ENCODE measurements around the gene BLACAT1.

The BLACAT1 gene

DNA sequence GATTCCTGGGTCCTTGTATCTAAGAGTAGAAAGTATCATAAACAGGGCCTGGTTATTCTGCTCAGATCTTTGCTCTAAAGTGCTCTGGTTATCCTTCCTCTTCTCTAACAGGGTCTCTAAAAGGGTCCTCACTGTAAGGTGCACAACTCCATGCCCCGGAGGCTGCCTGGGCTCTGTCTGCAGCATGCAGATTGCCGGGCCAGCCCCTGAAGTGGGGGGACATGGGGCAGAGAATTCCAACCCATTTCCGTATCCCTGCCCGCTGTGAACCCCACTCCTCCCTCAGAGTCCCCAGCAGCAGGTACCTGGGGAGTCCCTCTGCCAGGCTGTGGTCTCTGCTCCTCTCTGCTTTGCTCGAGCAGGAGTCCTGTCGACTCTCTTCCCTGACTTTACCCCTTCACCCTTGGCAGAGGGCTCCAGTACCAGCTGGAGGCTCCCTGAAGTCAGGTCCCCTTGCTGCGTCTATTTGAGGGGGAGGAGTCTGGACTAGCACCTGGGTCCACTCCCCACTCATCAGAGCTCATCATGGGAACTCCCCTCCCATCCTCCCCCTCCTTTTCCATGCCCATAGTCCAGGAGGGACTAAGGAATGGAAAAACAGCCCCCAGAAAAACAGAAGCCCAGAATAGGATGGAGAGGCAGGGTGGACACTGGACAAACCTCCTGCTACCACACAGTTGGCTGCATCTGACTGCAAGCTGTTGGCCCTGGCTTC, 12.1 kb downstream of the BLACAT1 start:
- H3K9ac ChIP-seq (ENCODE audit: low read depth, low read length): no peak overlapping the region
- no peak overlapping the region for H3K4me2 ChIP-seq (ENCODE audit: low read length)
- peaks cover 77% of the 10 kb centered on the region for H3K27me3 ChIP-seq (ENCODE audit: control insufficient read depth, insufficient read depth, low read length)
- no peak overlapping the region for H3K4me3 ChIP-seq (ENCODE audit: low read length)
- H3K4me1 ChIP-seq (ENCODE audit: control insufficient read depth, insufficient read depth, low read length): no peaks in the 10 kb centered on the region
- H3K9me3 ChIP-seq (replicated peaks; ENCODE audit: low read length): no peaks in the 10 kb centered on the region
- H3K36me3 ChIP-seq (ENCODE audit: insufficient read depth, low read length): no peaks in the 10 kb centered on the region

DNA sequence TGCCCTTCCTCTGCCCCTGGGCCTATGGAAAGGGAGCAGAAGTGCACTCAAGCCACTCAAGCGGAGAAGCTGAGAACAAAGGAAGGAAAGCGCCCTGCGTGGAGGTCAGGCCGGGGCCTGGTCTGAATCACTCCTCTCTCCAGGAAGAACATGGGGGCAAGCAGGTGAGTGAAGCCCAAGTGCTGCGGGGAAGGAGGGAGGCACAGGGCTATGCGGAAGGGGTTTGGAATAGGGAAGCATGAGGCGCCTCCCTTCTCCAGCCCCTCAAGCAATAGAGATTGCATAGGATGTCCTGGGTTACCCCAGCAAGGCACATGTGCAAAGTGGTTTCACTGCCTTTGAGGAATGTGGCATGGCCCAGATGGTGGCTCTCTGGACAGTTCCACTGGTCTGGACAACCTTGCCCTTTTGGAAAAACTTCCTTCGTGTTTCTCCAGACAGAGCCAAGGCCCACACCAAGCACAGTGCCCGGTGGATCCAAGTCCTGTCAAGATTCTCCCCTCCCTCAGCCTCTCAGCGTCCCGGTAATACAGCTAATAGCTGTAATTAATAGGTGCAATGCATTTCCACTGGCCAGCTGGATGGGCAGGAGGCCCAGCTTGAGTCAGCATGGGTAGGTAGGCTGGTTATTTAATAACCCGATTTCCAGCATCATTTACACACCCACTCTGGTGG, 13.7 kb downstream of the BLACAT1 start:
- H3K9ac ChIP-seq (ENCODE audit: low read depth, low read length): no peak overlapping the region
- H3K36me3 ChIP-seq (ENCODE audit: insufficient read depth, low read length): no peaks in the 10 kb centered on the region
- no peaks in the 10 kb centered on the region for H3K9me3 ChIP-seq (replicated peaks; ENCODE audit: low read length)
- no peaks in the 10 kb centered on the region for H3K4me1 ChIP-seq (ENCODE audit: control insufficient read depth, insufficient read depth, low read length)
- H3K27me3 ChIP-seq (ENCODE audit: control insufficient read depth, insufficient read depth, low read length): peaks cover 87% of the 10 kb centered on the region
- H3K4me2 ChIP-seq (ENCODE audit: low read length): no peak overlapping the region
- H3K4me3 ChIP-seq (ENCODE audit: low read length): no peak overlapping the region

DNA sequence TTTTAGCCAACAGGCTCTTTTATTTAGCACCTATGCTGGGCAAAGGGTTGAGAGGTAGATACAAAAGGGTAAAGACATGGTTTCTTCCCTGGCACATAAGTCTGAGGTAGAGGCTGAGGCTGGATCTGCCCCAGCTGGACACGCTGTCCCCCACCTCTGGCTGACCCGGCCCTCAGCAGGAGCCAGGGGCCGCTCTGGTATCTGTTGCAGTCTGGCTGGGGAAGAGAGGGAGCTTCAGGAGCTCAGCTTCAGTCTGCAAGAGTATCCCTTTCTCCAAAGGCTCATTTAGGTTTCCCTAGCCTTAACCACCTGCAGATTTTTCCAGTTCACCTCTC, 14.2 kb downstream of the BLACAT1 start:
- no peaks in the 10 kb centered on the region for H3K4me1 ChIP-seq (ENCODE audit: control insufficient read depth, insufficient read depth, low read length)
- no peaks in the 10 kb centered on the region for H3K9me3 ChIP-seq (replicated peaks; ENCODE audit: low read length)
- H3K4me2 ChIP-seq (ENCODE audit: low read length): no peak overlapping the region
- no peaks in the 10 kb centered on the region for H3K36me3 ChIP-seq (ENCODE audit: insufficient read depth, low read length)
- H3K4me3 ChIP-seq (ENCODE audit: low read length): no peak overlapping the region
- no peak overlapping the region for H3K9ac ChIP-seq (ENCODE audit: low read depth, low read length)
- H3K27me3 ChIP-seq (ENCODE audit: control insufficient read depth, insufficient read depth, low read length): peaks cover 92% of the 10 kb centered on the region

DNA sequence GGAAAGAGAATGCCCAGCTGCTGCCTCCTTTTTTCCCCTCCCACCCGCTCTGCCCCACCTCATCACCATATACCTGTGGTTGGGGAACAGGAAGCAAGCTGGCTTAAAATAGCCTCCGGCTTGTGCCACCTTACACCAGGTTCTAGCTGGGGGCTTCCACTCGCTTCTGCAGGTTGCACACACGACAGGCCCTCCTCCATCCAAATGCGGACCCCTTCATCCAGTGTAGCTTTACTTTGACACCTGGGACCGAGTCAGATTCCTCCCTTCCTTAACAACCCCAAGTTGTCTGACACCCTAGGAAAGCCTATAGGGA, 14.6 kb downstream of the BLACAT1 start:
- Histone ChIP-seq H3K4me1 (ENCODE audit: control insufficient read depth, insufficient read depth, low read length) (no peaks in the 10 kb centered on the region), H3K27me3 (ENCODE audit: control insufficient read depth, insufficient read depth, low read length) (peaks cover 93% of the 10 kb centered on the region), H3K36me3 (ENCODE audit: insufficient read depth, low read length) (no peaks in the 10 kb centered on the region), H3K4me3 (ENCODE audit: low read length) (no peak overlapping the region), H3K9me3 (replicated peaks; ENCODE audit: low read length) (no peaks in the 10 kb centered on the region), H3K9ac (ENCODE audit: low read depth, low read length) (no peak overlapping the region), H3K4me2 (ENCODE audit: low read length) (no peak overlapping the region)

DNA sequence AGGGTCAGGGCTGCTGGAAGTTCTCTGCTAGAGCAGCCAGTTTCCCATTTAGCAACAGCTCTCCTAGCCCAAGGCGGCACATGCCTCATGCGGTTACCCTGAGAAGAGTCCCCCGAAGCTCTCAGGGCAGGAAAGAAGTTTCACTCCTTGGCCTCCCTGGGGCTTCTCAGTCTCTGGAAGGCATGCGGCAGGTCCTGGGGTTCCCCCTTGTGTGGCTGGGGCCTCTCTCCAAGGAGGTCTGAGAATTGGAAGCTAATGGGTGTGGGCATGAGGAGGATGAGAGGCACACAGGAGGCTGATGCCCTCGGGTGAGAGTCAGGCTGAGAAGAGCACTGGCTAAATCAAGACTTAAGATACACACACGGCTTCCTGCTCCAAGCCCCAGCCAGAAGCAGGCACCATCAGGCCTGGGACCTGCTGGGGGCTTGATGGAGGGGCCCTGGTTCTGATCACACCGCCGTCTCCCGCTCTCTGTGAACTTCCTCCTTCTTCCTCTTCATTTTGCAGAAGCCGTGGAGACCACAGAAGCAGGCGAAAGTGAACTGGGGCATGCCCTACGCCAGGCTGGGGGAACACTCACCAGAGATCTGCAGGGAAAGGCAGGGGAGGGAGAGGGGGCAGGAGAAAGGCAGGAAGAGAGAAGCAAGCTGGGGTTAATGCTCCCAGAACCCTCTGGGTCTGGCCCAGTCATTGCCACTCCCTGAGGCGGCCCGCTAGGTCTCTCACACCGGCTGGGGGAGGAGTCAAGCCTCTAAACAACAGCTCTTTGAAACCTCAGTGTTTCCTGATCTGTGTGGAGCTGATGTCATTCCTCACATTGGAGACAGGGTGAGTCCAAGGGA, 15.1 kb downstream of the BLACAT1 start:
- H3K36me3 ChIP-seq (ENCODE audit: insufficient read depth, low read length): no peaks in the 10 kb centered on the region
- H3K27me3 ChIP-seq (ENCODE audit: control insufficient read depth, insufficient read depth, low read length): peaks cover 96% of the 10 kb centered on the region
- no peak overlapping the region for H3K9ac ChIP-seq (ENCODE audit: low read depth, low read length)
- no peak overlapping the region for H3K4me2 ChIP-seq (ENCODE audit: low read length)
- no peak overlapping the region for H3K4me3 ChIP-seq (ENCODE audit: low read length)
- H3K9me3 ChIP-seq (replicated peaks; ENCODE audit: low read length): no peaks in the 10 kb centered on the region
- no peaks in the 10 kb centered on the region for H3K4me1 ChIP-seq (ENCODE audit: control insufficient read depth, insufficient read depth, low read length)

DNA sequence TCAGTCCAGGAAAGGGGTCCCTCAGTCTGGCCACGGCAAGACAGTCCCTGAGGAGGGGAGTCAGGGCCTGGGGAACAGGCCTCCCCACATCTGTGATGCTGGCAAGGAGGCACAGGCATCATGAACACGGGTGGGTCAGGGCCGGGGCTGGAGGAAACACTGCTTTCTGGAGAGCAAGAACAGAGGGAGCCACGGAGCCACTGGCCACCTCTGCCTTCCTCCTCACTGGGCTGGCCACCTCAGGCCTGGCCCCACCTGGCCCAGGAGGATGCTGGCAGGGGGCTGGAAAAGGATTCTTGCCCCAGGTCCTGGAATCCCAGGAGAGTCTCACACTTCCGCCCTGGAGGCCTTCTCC, 15.7 kb downstream of the BLACAT1 start:
- H3K4me3 ChIP-seq (ENCODE audit: low read length): no peak overlapping the region
- H3K4me2 ChIP-seq (ENCODE audit: low read length): no peak overlapping the region
- H3K4me1 ChIP-seq (ENCODE audit: control insufficient read depth, insufficient read depth, low read length): no peaks in the 10 kb centered on the region
- no peak overlapping the region for H3K9ac ChIP-seq (ENCODE audit: low read depth, low read length)
- H3K36me3 ChIP-seq (ENCODE audit: insufficient read depth, low read length): no peaks in the 10 kb centered on the region
- peaks cover 96% of the 10 kb centered on the region for H3K27me3 ChIP-seq (ENCODE audit: control insufficient read depth, insufficient read depth, low read length)
- H3K9me3 ChIP-seq (replicated peaks; ENCODE audit: low read length): no peaks in the 10 kb centered on the region

DNA sequence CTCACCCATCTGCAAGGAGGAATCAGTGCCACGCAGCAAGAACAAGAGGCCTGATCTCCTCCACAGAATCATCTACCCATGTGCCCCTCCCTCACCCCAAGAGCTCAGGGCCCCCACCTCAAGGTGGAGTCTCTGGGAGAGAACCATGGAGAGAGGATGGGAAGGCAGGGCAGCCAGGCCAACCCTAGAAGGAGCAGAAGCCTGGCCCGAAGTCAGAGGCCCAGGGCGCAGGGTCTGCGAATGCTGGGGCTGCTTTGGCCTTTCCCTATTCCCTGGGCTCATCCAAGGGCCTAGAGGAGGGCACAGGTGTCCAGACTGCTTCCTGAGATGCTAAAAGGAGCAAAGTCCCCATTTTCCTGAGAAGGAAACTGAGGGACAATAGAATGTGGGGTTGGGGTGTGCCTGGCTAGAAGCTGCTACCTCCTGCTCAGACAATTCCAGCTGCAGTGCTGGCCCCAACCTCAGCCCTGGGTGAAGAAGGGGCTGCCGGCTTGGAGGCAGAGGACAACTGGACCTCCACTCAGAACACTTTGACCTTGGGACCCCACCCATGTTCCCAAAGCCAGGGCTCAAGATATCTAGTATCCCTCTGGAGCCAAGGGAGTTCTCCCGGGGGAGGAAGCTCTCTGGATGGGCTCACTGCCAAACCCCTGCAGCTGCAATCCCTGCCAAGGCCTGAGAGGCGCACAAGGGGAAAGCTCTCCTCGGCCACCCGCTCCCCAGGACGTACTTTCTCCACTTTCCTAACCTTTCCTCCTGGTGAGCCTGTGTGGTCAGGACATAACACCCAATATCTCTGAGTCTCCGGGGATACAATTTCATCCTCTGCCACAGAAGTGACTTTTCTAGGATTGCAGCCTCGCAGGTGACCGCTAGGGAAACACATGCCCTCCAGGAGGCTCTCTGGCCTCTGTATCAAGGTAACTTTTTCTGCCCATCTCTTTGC, 17.4 kb downstream of the BLACAT1 start:
- Histone ChIP-seq H3K36me3 (ENCODE audit: insufficient read depth, low read length) (no peaks in the 10 kb centered on the region), H3K4me1 (ENCODE audit: control insufficient read depth, insufficient read depth, low read length) (no peaks in the 10 kb centered on the region), H3K4me3 (ENCODE audit: low read length) (no peak overlapping the region), H3K27me3 (ENCODE audit: control insufficient read depth, insufficient read depth, low read length) (peaks cover 93% of the 10 kb centered on the region), H3K4me2 (ENCODE audit: low read length) (no peak overlapping the region), H3K9ac (ENCODE audit: low read depth, low read length) (no peak overlapping the region), H3K9me3 (replicated peaks; ENCODE audit: low read length) (no peaks in the 10 kb centered on the region)

DNA sequence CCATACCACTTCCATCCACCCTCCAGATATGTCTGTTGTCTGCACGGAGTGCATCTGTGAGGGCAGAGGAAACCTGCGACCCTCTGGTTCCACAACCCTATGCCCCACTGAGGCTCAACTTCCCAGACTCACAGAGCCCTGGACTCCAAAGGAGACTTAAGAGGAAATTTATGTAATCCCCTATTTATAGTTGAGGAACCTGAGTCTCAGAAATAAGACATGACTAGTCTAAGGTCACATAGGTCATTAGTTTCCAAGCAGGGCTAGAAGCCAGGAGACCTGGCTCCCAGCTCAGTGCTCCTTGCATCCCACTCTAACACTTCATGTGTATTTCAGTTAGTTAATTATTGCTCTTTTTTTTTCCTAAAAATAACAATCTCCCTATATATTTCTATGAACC, 18.3 kb downstream of the BLACAT1 start:
- Histone ChIP-seq H3K9ac (ENCODE audit: low read depth, low read length) (no peak overlapping the region), H3K4me3 (ENCODE audit: low read length) (no peak overlapping the region), H3K4me2 (ENCODE audit: low read length) (no peak overlapping the region), H3K36me3 (ENCODE audit: insufficient read depth, low read length) (no peaks in the 10 kb centered on the region), H3K9me3 (replicated peaks; ENCODE audit: low read length) (no peaks in the 10 kb centered on the region), H3K27me3 (ENCODE audit: control insufficient read depth, insufficient read depth, low read length) (peaks cover 88% of the 10 kb centered on the region), H3K4me1 (ENCODE audit: control insufficient read depth, insufficient read depth, low read length) (no peaks in the 10 kb centered on the region)

DNA sequence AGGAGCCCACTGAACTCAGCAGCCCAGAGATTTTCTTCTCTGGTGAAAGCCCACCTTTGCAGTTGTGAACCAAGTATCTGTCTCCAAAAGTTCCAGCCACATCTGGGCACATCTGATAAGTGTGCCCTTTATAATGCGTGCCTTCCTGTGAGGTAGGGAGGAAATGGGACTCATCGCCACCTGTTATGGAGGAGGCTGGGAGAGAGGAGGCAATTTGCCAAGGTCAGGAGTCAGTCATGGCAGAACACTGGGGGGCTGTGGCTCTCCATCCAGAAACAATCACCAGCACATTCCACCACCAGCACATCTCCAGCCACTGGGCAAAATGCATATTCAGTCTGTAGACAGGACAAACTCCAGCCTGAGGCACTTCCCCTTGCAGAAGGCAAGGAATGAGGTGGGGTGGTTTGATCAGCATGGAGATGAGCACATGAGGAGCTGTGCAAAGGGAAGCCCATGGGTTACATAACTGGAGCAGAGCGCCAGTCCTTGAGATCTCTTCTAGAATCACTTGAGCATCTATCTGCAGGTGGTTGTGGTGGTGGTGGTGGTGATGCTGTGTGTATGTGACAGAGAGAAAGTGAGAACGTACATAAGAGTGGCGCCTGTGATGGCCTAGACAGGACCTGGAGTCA, 19.0 kb downstream of the BLACAT1 start:
- Histone ChIP-seq H3K4me2 (ENCODE audit: low read length) (no peak overlapping the region), H3K4me1 (ENCODE audit: control insufficient read depth, insufficient read depth, low read length) (no peaks in the 10 kb centered on the region), H3K9me3 (replicated peaks; ENCODE audit: low read length) (no peaks in the 10 kb centered on the region), H3K4me3 (ENCODE audit: low read length) (no peak overlapping the region), H3K9ac (ENCODE audit: low read depth, low read length) (no peak overlapping the region), H3K27me3 (ENCODE audit: control insufficient read depth, insufficient read depth, low read length) (peaks cover 88% of the 10 kb centered on the region), H3K36me3 (ENCODE audit: insufficient read depth, low read length) (no peaks in the 10 kb centered on the region)

DNA sequence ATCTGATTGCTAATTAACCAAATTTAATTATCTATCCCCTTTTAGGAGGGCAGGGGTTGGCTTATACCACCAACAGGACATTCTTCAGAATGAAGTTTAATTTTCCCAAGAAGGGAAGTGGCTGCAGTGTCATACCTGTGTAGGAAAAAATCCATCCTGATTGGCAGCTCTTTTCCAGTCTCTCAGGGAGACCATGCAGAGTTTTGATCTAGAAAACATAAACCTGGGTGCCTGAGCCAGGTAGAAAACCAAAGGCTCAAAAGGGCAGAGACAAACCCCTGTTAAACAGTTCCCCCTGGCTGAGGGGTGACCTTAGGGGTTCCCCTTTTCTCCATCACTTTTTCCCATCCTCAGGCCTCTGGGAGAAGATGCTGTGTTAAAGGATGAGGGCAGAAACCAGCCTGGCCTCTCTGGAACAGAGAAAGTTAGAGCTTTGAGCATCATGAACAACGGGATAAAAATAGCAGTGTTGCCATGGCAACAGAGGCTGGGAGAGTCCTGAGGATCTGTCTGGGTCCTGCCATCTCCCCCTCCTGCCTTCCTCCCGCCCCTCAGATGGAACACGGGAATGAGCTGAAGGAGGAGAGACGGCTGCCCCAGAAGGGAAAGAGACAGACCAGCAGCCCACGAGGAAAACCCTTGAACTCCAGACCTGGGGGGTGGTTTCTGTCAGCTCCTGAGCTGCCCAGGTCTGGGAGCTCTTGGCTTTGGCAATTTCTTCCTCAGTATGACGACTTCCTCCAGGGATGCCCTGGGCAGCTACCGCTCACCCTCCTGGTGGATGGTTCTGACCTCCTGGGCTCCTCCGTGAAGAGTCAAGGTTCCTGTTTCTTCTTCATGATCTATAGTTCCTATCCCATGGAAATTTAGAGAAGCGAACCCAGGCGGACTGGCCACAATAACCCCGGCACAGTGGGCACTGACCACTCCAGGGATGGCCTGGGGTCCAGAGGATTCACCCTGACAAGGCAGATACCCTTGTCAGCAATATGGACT, 20.0 kb downstream of the BLACAT1 start:
- Histone ChIP-seq H3K4me1 (ENCODE audit: control insufficient read depth, insufficient read depth, low read length) (peaks cover 3% of the 10 kb centered on the region), H3K9me3 (replicated peaks; ENCODE audit: low read length) (no peaks in the 10 kb centered on the region), H3K36me3 (ENCODE audit: insufficient read depth, low read length) (no peaks in the 10 kb centered on the region), H3K27me3 (ENCODE audit: control insufficient read depth, insufficient read depth, low read length) (peaks cover 85% of the 10 kb centered on the region), H3K4me3 (ENCODE audit: low read length) (no peak overlapping the region), H3K9ac (ENCODE audit: low read depth, low read length) (no peak overlapping the region), H3K4me2 (ENCODE audit: low read length) (no peak overlapping the region)
